HG02973 (cell line): ENCODE results near the gene CLINT1.

Experiments
- ATAC-seq: cut with Tn5 transposase; IDR thresholded peaks from one replicate; pipeline ENCODE4 v1.9.1; 2021; ENCODE audit warnings: moderate library complexity; ENCODE audit not compliant: unreplicated experiment

Gene CLINT1

DNA sequence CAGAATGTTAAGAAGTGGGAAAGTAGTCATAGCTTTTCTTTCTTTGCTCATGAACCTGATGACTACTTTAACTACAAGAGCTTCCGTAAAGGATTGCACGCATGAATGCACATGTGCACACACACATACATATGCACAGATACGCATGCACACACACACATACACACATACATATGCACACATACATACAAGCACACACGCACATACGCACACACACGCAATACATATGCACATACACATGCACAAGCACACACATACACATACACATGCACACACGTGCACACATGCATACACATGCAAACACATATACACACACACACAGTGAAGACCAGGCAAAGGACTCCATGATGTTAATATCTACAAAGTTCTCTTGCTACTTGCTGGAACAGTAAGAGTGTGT lies 92.5 kb downstream of the CLINT1 start:
- no peak for ATAC-seq

DNA sequence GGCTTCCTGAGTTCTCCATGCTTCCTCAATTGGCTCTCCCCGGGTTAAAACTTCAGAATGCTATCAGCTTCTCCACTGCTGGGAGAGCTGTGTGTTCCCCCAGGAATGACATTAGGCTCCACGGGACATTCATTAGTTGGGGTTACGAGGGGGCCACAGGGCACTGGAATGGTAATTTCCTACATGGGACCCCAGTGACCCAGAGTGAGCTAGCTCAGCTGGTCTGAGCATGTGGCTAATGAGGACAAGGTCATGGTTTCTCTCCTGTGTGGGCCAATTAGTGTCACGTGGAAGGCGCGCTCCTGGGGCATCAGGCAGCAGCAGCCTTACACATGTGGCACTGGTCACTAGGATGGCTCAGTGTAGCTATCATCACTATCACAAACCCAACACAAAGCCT lies 94.4 kb downstream of the CLINT1 start:
- no peak for ATAC-seq

DNA sequence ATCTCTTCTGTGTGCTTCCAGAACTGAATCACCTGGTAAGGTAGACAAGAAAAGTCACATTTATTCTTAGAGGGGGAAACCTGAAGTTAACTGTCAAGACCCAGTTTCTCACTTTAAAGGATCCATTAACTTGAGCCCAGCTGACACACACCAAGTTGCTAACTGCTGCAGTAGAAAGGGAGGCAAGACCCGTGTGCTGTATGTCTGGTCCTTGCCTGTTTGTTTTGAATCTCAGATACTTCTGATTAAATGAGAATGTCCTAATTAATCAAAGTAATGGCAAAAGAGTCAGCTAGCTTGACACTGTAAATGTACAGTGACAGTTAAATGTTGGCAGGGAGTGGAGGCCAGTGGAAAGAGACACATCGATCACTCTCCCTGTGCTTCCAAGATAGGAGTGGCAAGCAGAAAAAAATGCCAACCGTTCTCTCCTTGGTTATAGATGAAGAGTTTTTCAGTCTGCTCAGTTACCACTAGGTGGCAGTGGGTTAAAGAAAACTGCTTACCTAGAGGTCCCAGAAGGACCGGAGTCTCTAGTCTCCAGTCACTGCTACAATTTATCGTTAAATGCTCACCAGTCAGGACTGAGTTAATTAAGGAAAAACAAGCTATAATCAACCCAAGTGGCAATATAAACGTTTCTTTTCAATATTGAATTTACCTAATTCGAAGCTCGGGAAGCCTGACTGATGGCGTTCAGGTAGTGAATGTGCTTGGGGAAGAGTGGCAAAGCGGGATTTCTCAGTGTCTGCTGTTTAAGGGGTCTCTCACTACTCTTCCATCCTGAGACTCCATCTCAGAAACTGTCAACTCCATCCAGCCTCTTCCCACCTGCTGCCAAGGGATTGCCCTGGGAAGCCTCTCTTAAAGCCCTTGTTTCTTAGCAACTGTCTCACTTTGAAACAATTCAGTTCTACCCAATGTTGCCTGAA lies 97.0 kb downstream of the CLINT1 start:
- ATAC-seq, result no peak

DNA sequence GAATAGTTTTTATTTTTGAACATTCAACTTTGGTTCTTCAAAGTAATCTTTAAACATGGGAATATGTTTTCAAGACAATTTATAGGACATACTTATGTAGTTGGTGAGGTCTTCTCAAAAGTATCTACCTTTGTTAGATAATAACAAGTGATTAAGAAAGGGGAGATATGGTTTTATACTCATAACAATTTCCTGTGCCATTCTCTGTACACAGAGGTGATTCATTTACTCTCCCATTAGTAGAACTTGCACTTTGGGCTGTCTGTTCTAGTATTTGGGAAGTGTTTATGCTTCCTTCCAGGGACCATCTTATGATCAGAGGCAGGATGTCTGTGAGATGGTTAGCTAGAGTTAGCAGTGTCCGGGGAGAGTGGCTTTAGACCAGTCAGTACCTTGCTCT lies 100.2 kb downstream of the CLINT1 start:
- no peak for ATAC-seq

DNA sequence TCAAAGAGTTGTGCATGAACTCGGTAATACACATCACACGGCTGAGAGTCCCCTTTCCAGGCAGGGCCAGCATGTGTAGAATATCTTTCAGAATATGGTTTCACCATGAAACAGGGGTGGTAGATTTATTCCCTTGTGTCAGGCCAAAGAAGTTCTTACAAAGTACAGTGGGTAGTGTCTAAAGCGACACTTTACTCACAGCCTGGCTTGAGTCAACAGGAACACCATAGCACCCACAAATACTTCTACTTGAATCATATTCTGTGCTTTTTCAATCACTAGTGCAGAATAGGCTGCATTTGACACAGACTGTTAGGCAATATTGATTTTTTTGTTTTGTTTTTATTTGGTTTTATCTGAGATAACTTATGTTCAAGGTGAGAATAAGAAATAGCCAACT lies 102.8 kb downstream of the CLINT1 start:
- ATAC-seq, result no peak

DNA sequence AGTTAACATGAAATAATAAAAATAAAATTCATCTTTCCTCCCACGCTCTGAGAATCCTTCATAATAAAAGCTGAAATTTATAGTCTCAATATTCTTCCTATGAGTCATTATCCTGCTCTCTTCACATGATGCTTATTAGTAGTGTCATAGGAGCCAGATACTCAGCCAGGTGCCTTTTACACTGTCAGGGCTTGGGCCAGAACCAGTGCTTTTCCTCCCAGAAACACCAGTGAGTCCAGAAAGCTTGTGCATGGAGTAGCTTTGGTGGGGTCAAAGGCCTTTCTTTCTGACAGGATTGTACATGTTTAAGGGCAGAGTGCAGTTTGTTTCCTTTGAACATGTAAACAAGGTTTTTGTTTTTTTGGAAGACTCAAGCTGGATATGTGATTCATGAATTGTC lies 108.6 kb downstream of the CLINT1 start:
- ATAC-seq, result no peak

DNA sequence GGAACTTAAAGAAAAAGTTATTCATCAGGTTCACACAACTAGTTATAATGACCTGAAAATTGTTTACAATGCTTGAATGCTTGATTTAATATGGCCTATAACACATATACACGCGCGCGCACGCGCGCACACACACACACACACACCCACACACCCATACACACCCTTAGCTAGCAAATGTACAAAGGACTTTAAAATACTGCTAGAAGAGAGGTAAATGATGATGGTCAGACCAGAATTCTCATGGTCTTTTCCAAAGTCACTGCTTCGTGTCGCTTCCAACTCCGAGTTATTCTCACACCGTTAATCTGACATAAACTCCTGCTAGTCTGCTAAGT lies 109.5 kb downstream of the CLINT1 start:
- ATAC-seq, result no peak

DNA sequence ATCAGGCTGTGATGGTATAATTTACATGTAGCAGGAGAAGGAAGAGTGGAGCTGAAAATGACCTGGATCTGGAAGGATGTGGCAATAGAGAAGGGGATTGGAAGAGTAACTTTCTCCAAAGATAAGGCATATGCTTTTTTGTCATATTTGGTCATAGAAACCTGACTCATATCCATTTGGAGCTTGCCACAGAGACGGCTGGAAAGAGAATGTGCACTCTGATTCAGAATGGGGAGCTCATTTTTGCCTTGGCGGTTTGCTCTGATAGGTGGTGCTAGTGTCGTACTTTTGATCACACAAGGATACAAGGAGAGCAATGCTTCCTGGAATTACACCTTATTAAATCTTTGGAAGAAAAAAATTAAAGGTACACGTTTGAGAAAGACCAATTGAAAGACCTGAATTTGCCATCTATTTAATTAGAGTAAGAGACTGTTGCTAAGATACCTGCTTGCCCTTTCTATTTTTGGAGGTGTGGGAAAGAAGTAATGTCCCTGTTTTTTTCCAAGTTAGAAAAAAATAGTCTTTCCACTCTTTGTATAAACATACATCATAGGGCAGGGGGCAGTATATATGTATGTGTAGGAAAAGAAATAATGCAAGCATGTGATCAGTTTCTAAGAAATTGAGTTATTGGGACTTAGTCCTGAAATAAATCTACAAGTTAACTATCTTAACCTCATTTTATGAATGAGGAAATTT lies 110.0 kb downstream of the CLINT1 start:
- no peak for ATAC-seq

DNA sequence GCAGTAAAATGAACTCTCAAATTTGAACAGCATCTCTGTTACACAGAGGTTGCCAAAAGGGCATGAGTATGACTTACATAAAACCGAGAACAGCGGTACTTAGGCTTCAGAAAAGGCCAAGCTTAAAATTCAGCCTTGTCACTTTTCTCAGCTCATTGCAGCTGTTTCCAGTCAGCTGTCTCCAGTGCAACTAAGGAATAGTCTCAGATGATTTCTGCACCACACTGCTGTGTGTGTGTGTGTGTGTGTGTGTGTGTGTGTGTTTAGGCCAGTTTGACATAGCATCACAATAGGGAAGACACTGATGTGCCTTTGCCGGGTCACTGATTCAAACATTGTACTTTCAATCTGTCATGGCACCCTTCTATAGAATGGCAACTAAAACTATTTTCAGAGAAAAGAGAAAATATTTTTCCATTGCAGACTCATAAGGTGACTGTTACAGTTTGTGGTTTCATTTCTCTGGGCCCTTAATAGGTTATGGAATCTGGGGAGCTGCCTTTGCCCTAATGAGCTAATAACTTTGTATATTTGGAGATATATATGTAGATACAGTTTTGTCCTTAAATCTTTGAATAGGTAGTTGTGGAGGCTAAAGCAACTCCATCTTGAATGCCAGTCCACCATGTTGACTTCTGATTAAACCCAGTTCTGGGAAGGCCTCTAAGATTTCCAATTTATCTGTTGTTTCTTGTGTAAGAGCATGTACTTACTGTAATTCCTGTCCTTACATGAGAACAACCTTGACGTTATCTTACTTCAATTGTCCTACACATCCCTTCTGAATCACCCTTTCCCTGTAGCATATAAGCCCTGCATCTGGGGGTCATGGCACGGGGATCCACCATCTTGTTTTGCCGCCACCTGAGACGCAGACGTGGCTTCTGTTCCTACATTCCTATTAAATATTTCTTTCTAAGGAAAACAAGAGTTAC lies 110.9 kb downstream of the CLINT1 start:
- ATAC-seq, result no peak

DNA sequence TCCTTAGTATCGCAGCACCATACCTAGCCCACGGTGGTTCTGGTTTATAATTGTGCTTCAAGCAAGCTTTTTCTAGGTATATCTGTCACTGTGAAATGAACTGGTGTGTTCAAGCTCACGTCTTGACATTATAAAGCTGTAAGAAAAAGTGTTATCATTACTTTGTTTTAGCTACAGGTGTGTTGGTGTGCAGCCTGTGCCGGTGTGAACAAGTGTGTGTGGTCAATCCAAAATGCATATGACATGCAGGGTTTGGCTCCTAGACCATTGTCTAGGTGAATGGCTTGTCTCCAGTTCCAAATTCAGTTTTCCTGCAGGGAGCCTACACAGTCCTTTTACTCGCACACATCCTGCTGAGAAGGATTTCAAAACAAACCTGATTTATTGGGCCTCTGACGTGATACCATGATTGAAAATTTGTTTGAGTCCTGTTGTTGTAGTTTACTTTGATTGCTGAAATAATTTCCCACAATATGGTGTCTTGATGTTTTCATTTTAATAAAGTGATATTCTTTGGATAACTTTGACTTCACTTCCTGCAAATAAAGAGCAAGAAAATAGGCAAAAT lies 111.7 kb downstream of the CLINT1 start:
- ATAC-seq, result no peak

DNA sequence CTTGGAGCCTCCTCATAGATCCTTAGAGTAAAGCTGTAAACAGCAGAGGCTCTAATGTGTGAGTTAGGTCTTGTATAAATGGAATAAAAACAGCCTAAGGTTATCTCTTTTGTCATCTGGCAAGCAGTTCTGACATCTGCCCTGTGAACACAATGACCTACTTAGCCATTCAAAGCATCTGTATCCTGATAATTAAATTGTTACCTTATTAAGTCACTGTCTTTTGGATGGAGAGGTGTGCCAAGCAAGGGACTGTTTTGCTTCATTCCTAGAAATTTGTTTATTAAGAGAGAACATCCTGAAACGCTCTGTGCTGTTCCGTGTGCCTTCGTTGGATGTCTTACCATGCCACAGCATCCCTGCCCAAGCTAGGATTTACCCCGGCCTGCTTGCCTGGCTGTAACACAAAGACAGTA lies 113.9 kb downstream of the CLINT1 start:
- ATAC-seq, result no peak

DNA sequence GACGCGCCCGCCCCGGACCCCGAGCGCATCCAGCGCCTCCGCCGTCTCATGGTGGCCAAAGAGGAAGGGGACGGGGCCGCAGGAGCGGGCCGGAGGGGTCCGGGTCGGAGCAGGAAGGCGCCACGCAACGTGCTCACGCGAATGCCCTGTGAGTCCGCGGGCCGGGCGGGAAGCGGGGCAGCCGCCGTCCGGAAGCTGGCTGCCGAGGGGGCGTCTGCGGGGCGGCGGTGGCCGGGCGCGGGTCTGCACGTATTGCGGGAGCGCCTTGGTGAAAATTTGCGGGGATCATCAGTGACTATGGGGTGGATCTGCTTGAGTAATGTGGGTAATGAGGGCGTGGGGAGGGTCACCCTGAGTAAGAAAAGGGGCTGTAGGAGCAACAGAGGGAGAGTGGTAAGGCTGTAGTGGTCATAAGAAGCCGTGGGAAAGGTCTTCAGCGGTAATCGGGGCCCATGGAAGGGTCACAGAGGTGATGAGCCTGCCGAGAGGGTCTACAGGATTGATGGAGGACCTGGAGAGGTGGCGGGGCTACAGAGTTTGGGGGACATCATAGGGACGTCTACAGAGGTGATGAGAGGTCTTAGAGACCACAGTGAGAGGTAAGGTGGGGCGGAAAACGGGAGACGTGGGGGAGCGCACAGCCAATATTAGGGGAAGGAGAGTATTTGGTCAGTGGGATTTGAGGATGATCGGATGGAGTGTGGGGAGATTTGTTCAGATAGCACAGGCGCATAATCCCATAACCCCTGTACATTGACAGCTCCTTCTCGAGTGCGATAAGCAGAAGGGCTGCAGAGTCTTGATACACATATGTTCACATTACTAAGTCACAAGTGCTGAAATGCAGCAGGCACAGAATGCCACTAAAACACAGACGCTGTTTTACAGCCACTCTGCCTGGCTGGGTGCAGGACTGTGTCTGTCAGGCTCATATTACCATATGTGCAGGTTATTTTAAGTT lies 114.6 kb downstream of the CLINT1 start:
- no peak for ATAC-seq

DNA sequence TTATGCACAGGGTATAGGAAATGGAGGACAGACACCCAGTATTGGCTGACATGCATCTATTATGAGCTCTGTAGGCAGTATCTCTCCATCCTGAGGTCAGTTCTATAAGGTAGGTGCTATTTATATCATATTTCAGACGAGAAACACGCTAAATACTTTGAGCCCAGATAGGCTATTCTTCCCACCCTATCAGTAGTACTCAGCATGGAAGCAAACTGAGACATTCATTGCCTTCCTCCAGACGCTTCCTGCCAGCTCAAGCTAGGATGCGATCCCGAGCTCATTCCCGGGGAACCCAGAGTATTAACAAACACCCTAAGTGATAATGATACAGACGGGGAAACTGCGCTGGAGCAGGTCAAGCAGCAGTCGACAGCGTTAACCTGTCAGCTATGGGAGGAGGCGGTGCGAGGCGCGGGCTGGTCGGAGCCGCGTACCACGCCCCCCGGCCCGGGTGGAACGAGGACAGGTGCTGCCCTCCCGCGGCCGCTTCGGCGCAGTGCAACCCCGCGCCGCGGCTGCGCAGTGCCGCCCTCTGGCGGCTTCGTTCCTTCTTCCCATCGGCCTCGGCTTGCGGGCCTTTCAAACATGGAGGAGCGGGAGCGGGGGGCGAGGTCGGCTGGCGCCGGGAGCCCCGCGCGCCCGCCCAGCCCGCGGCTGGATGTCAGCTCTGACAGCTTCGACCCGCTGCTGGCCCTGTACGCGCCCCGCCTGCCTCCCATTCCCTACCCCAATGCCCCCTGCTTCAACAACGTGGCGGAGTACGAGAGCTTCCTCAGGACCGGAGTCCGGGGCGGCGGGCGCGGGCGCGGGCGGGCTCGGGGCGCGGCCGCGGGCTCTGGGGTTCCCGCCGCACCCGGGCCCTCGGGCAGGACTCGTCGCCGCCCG lies 115.5 kb downstream of the CLINT1 start, which contains the start of gene LSM11:
TSS of gene LSM11 (plus strand) at position 550 of the 888 bp plus-strand sequence. CDS start at position 589, 39 bp downstream.
- peak; percentile 82 for ATAC-seq

DNA sequence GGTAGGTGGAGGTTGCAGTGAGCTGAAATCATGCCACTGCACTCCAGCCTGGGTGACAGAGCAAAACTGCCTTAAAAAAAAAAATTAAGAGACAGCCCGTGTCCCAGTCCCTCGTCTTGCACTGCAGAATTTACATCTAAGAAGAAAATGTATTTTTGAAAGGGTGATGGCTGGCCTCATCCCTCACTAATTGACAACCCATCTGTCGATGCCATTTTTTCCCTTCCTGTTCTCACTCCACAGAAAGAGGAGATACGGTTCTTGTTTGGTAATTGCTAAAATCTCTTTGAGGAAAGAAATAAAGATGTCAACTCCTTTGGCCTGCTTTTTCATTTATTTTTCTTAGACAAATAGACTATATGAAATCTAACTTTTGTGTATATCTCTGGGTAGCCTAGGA lies 117.8 kb downstream of the CLINT1 start:
- ATAC-seq, result no peak

DNA sequence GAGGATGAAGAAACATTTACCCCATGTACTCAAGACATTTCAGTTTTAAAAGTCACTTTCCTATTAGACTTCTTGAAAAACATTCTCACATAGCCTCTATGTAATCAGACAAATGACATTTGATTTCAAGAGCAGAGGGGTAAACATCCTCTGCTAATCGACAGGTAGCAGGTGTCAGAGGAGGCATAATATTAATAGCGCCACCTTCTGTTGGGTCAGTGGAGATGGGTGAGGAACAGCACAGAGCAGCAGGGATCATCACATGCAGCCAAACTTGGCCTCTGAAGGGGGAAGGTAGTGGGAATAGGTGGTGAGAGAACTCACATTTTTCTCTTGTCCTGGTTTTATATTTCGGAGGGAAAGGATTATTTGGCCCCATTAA lies 118.7 kb downstream of the CLINT1 start:
- no peak for ATAC-seq

DNA sequence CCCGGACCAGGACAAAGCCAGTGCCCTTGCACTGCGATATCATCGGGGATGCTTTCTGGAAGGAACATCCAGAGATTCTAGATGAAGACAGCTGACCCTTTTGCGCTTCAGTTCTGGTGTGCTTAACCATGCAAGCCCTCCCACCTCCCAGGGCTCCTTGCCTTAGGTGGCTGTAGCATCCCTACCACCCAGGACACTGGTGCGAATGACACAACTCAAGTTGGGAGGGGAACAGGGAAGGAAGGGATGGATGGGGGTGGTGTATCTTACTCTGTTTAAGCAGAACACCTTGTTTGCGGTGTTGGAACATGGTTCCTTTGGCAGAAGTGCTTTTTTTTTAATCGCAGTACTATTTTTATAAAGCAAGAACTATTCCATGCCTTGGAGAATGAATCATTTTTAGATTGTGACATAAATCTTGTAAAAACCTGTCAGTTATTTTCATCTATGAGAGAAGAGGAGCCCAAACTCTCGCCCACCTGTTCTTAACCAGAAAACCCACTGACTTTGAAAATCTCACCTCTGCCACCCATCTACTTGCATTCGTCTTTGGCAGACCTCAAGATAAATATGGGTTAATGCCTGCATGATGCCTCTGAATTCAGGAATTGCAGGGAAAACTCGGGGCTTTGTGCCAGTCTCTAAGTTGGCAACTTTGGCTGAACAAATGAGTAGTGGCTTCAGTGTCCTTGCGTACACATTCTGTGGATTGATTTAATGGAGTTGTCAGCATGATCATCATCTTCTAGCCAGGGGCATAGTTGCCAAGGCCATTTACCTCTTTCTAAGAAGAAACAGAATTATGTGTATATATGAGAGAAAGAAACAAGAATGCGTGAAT lies 119.3 kb downstream of the CLINT1 start:
- ATAC-seq, result no peak

DNA sequence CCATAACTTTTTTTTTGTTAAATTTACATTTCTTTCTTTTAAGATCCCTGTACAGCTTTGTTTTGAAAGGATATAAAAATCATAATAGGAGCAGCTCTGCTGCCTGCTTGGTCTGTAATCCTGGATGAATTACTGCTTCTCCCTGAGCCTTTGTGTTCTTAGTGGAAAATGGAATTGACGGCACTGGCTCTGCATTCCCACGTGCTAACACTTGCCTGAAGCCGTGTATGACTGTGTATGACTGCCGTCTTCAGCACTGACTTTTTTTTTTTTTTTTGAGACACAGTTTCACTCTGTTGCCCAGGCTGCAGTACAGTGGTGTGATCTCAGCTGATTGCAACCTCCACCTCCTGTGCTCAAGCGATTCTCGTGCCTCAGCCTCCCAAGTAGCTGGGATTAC lies 123.0 kb downstream of the CLINT1 start:
- no peak for ATAC-seq
